ENCODE data around the gene SLC25A13.
A peak's percentile ranks its signal among the peaks of the same experiment; 100 is the strongest.

The SLC25A13 gene

GRCh38 chr7:96235281-96235680 lies 86.6 kb downstream of the SLC25A13 start:
- no peak for DNase-seq (ENCODE audit: low read depth, low spot score)
- in situ Hi-C loops (cut with HindIII; ENCODE audit: low sequenced_read_pairs), result no loop called here
- TF ChIP-seq, protein P1, sequence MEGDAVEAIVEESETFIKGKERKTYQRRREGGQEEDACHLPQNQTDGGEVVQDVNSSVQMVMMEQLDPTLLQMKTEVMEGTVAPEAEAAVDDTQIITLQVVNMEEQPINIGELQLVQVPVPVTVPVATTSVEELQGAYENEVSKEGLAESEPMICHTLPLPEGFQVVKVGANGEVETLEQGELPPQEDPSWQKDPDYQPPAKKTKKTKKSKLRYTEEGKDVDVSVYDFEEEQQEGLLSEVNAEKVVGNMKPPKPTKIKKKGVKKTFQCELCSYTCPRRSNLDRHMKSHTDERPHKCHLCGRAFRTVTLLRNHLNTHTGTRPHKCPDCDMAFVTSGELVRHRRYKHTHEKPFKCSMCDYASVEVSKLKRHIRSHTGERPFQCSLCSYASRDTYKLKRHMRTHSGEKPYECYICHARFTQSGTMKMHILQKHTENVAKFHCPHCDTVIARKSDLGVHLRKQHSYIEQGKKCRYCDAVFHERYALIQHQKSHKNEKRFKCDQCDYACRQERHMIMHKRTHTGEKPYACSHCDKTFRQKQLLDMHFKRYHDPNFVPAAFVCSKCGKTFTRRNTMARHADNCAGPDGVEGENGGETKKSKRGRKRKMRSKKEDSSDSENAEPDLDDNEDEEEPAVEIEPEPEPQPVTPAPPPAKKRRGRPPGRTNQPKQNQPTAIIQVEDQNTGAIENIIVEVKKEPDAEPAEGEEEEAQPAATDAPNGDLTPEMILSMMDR (IDR thresholded peaks at IDR 0.05; ENCODE audit: low read depth, low read length), result no peak
- H3K4me3 ChIP-seq (ENCODE audit: low read depth, low read length), result no peak overlapping the region

DNA sequence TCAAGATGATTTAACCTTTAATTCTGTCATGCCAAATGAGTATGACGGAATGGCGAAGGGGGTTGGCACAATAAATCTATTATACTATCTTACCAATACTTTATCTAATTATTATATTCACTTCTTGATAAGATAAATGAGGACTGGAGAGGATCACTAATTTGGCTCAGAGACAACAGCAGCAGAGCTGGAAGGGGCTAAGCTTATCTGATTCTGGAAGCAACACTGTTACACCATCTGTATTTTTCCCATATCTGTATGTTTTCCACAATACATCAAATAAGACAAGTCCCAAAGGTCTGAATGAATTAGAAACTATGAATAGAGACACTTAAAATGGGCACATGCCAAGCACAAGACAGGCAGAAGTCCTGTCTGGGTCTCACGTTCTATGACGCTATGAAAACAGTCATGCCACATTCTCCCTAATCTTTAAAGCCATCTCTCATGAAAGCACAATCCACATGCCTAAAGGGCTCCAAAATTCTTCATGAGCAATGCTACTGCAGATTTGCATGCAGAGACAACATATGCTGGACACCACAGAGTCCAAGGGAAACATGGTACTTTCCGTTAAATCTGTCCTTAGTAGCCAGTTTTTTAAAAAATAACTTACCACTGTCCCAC lies 88.3 kb downstream of the SLC25A13 start:
- no peak overlapping the region for H3K4me3 ChIP-seq (ENCODE audit: low read depth, low read length)
- in situ Hi-C loops (cut with HindIII; ENCODE audit: low sequenced_read_pairs), result no loop called here
- DNase-seq (ENCODE audit: low read depth, low spot score), result no peak
- TF ChIP-seq, protein P1 (IDR thresholded peaks at IDR 0.05; ENCODE audit: low read depth, low read length), result no peak

DNA sequence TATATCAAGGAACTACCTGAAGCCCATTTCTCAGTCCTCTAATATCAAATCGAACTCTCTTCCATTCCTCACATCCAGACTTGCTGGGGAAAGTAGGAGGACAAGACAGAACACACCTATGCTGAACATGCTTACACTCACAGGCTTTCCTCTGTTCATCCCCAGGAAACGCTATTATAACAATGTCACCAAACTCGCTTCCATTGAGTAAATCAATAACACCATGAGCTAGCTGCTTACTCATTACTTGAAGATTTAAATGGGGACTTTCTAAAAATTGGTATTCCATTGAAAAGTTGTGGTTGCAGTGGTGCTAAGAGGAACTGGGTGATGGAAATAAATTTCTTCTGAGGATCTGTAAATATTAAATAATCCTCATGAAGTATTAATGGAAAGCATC lies 88.8 kb downstream of the SLC25A13 start:
- no peak for DNase-seq (ENCODE audit: low read depth, low spot score)
- H3K4me3 ChIP-seq (ENCODE audit: low read depth, low read length), result no peak overlapping the region
- TF ChIP-seq, protein P1 (IDR thresholded peaks at IDR 0.05; ENCODE audit: low read depth, low read length), result no peak
- in situ Hi-C loops (cut with HindIII; ENCODE audit: low sequenced_read_pairs), result no loop called here

DNA sequence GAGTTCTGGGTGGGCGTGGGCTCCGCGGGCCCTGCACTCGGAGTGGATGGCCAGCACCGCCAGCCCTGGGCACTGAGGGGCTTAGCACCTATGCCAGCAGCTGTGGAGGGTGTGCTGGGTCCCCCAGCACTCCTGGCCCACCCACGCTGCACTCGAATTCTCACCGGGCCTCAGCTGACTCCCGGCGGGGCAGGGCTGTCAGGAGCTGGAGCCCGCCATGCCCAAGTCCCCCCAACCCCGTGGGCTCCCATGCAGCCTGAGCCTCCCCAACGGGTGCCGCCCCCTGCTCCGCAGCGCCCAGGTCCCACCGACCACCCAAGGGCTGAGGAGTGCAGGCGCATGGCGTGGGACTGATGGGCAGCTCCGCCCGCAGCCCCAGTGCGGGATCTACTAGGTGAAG lies 93.1 kb downstream of the SLC25A13 start:
- in situ Hi-C loops (cut with HindIII; ENCODE audit: low sequenced_read_pairs), result no loop called here
- no peak overlapping the region for H3K4me3 ChIP-seq (ENCODE audit: low read depth, low read length)
- no peak for DNase-seq (ENCODE audit: low read depth, low spot score)
- TF ChIP-seq, protein P1 (IDR thresholded peaks at IDR 0.05; ENCODE audit: low read depth, low read length), result no peak

DNA sequence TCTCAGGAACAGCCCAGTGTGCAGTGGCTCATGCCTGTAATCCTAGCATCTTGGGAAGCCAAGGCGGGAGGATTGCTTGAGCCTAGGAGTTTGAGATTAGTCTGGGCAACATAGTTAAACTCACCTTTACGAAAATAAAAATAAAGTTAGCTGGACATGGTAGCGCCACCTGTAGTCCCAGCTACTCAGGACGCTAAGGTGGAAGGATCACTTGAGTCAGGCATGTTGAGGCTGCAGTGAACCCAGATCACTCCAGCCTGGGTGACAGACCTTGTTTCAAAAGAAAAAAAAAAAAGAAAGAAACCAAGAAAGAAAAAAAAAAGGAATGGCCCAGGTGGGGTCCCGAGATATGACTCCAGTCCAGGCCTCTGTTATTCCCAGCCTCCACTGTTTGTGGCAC lies 96.6 kb downstream of the SLC25A13 start:
- no peak for DNase-seq (ENCODE audit: low read depth, low spot score)
- in situ Hi-C loops (cut with HindIII; ENCODE audit: low sequenced_read_pairs), result no loop called here
- TF ChIP-seq, protein P1 (IDR thresholded peaks at IDR 0.05; ENCODE audit: low read depth, low read length), result no peak
- no peak overlapping the region for H3K4me3 ChIP-seq (ENCODE audit: low read depth, low read length)

- in situ Hi-C loops (cut with HindIII; ENCODE audit: low sequenced_read_pairs), result no loop called here
- no peak for DNase-seq (ENCODE audit: low read depth, low spot score)
These were observed 97.2 kb downstream of the SLC25A13 start for GRCh38 chr7:96224685-96225084.

More at GRCh38 chr7:96224685-96225084, 97.2 kb downstream of the SLC25A13 start:
- TF ChIP-seq, protein P1 (IDR thresholded peaks at IDR 0.05; ENCODE audit: low read depth, low read length), result peak; percentile 32
- H3K4me3 ChIP-seq (ENCODE audit: low read depth, low read length), result no peak overlapping the region
